ENCODE data around the gene FAM111A.
A peak's percentile ranks its signal among the peaks of the same experiment; 100 is the strongest.

Gene FAM111A

GRCh38 chr11:59106363-59107336 is 36.0 kb upstream of the FAM111A start, which contains the start of gene FAM111B (continued):
- TF ChIP-seq ZNF394 (tag by site-specific recombination; IDR thresholded peaks at IDR 0.05; ENCODE audit: borderline replicate concordance) (0 out of 2 replicates have a peak, but pooled peaks have one; percentile 45), PATZ1 (tag by site-specific recombination; IDR thresholded peaks at IDR 0.05) (0 out of 2 replicates have a peak, but pooled peaks have one; percentile 10), ZNF16 (tag by site-specific recombination; IDR thresholded peaks at IDR 0.05; ENCODE audit: low read depth) (no peak), ZXDB (tag by site-specific recombination; IDR thresholded peaks at IDR 0.05) (peak; percentile 45), ATF2 (tag by site-specific recombination; IDR thresholded peaks at IDR 0.05; ENCODE audit: low read depth) (no peak), PRDM10 (tag by site-specific recombination; IDR thresholded peaks at IDR 0.05) (peak; percentile 60), ZNF544 (tag by site-specific recombination; IDR thresholded peaks at IDR 0.05) (no peak), ZFP41 (tag by site-specific recombination; IDR thresholded peaks at IDR 0.05; ENCODE audit: borderline replicate concordance) (no peak), ZNF629 (tag by site-specific recombination; IDR thresholded peaks at IDR 0.05) (no peak), ZNF350 (tag by site-specific recombination; IDR thresholded peaks at IDR 0.05) (peak; percentile 71), ZNF488 (tag by site-specific recombination; IDR thresholded peaks at IDR 0.05) (no peak), ZNF623 (tag by site-specific recombination; IDR thresholded peaks at IDR 0.05) (no peak), RBAK (tag by site-specific recombination; IDR thresholded peaks at IDR 0.05) (no peak), ZNF416 (tag by site-specific recombination; IDR thresholded peaks at IDR 0.05) (no peak), ZNF274 (IDR thresholded peaks at IDR 0.05; ENCODE audit: low read length) (no peak), ZNF274 (tag by site-specific recombination; IDR thresholded peaks at IDR 0.05; ENCODE audit: borderline replicate concordance) (no peak), ZBTB8A (tag by site-specific recombination; IDR thresholded peaks at IDR 0.05) (no peak), TCF7L2 (IDR thresholded peaks at IDR 0.05; ENCODE audit: borderline replicate concordance, low read depth, low read length) (no peak), ZNF837 (tag by site-specific recombination; IDR thresholded peaks at IDR 0.05) (no peak), ZNF146 (tag by site-specific recombination; IDR thresholded peaks at IDR 0.05) (no peak), INSM2 (tag by site-specific recombination; IDR thresholded peaks at IDR 0.05) (no peak), ZNF791 (tag by site-specific recombination; IDR thresholded peaks at IDR 0.05) (no peak), TSHZ1 (tag by site-specific recombination; IDR thresholded peaks at IDR 0.05; ENCODE audit: borderline replicate concordance) (no peak), ZNF596 (tag by site-specific recombination; IDR thresholded peaks at IDR 0.05) (no peak)
